Measurements from ENCODE around the gene SFSWAP.
"Not testable (repeated sequence)": the region's sequence is repeated elsewhere in the genome, so short reads cannot be mapped to it uniquely, and the experiment has no call there.

- TF ChIP-seq, protein P1, sequence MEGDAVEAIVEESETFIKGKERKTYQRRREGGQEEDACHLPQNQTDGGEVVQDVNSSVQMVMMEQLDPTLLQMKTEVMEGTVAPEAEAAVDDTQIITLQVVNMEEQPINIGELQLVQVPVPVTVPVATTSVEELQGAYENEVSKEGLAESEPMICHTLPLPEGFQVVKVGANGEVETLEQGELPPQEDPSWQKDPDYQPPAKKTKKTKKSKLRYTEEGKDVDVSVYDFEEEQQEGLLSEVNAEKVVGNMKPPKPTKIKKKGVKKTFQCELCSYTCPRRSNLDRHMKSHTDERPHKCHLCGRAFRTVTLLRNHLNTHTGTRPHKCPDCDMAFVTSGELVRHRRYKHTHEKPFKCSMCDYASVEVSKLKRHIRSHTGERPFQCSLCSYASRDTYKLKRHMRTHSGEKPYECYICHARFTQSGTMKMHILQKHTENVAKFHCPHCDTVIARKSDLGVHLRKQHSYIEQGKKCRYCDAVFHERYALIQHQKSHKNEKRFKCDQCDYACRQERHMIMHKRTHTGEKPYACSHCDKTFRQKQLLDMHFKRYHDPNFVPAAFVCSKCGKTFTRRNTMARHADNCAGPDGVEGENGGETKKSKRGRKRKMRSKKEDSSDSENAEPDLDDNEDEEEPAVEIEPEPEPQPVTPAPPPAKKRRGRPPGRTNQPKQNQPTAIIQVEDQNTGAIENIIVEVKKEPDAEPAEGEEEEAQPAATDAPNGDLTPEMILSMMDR (IDR thresholded peaks at IDR 0.05), result not testable (repeated sequence)
- not testable (repeated sequence) for TF ChIP-seq POLR2A (IDR thresholded peaks at IDR 0.05)
Observed at GRCh38 chr12:131706709-131707108, 4.2 kb upstream of the SFSWAP start.
